ENCODE data around the gene IQSEC3.

IQSEC3 gene

GRCh38 chr12:184811-185575 lies 118.4 kb downstream of the IQSEC3 start:
- TF ChIP-seq CTCF (IDR thresholded peaks at IDR 0.05; ENCODE audit: low read depth, low read length) = no peak

GRCh38 chr12:185576-185955 lies 119.0 kb downstream of the IQSEC3 start:
- TF ChIP-seq CTCF (IDR thresholded peaks at IDR 0.05; ENCODE audit: low read depth, low read length) = no peak
- H3K4me3 ChIP-seq (ENCODE audit: low read depth, low read length) = no peak overlapping the region

More at GRCh38 chr12:184811-185575, 118.4 kb downstream of the IQSEC3 start:
- no peak overlapping the region for H3K4me3 ChIP-seq (ENCODE audit: low read depth, low read length)

GRCh38 chr12:186006-186625 lies 119.5 kb downstream of the IQSEC3 start:
- no peak overlapping the region for H3K4me3 ChIP-seq (ENCODE audit: low read depth, low read length)
- no peak for TF ChIP-seq CTCF (IDR thresholded peaks at IDR 0.05; ENCODE audit: low read depth, low read length)

- H3K4me3 ChIP-seq (ENCODE audit: low read depth, low read length) = peak overlapping the region; percentile 48; the same call in 1 of the 2 replicates
These were observed 121.7 kb downstream of the IQSEC3 start for GRCh38 chr12:187986-188909.

- peak; percentile 58 for TF ChIP-seq CTCF (IDR thresholded peaks at IDR 0.05; ENCODE audit: low read depth, low read length)
- peak overlapping the region; percentile 48 for H3K4me3 ChIP-seq (ENCODE audit: low read depth, low read length)
These were observed 122.5 kb downstream of the IQSEC3 start for GRCh38 chr12:188910-189621.

GRCh38 chr12:189622-189962 lies 123.0 kb downstream of the IQSEC3 start:
- TF ChIP-seq CTCF (IDR thresholded peaks at IDR 0.05; ENCODE audit: low read depth, low read length) = no peak
- no peak overlapping the region for H3K4me3 ChIP-seq (ENCODE audit: low read depth, low read length)

GRCh38 chr12:190881-191280 lies 124.3 kb downstream of the IQSEC3 start:
- no peak overlapping the region for H3K4me3 ChIP-seq (ENCODE audit: low read depth, low read length)
- no peak for TF ChIP-seq CTCF (IDR thresholded peaks at IDR 0.05; ENCODE audit: low read depth, low read length)

Data from WI38 (cell line).